HG03520 (cell line): ENCODE results near the gene TOR1B.

Experiments
- ATAC-seq: cut with Tn5 transposase; IDR thresholded peaks from one replicate; pipeline ENCODE4 v1.9.1; 2021; ENCODE audit warnings: mild to moderate bottlenecking, moderate library complexity; ENCODE audit not compliant: unreplicated experiment

Gene TOR1B

GRCh38 chr9:129839324-129840023 is 36.5 kb downstream of the TOR1B start:
- ATAC-seq: no peak

DNA sequence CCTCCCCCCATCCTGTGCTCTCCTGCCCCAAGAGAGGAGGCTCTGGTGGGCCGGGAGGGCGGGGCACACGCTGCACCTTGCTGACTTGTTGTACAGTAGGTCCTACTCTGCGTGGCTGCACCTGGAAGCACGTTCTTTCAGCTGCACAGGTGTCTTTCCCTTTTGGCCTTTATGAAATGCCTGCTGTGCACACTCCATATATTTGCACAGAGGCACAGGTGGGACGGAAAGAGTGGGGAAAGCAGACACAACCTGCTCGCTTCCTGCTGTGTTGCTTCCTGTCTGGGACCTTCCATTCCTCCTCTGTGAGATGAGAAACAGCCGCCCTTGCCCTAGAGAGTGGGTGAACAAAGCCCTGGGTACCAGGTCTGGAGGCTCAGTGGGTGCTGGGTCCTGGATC is 37.0 kb downstream of the TOR1B start:
- ATAC-seq: no peak

DNA sequence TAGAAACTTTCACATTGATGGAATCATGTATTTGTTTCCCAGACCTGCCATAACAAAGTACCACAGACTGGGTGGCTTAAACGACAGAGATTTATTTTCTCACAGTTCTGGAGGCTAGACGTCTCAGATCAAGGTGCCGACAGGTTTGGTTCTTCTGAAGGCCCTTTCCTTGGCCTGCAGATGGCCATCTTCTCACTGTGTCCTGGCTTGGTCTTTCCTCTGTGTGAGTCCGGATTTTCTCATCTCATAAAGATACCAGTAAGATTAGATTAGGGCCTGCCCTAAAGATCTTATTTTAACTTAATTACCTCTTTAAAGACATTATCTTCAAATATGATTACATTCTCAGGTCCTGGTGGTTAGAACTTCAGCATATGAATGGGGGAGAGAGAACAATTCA is 38.1 kb downstream of the TOR1B start:
- no peak for ATAC-seq

GRCh38 chr9:129845373-129845772 is 42.4 kb downstream of the TOR1B start:
- ATAC-seq: no peak

- ATAC-seq: no peak
These were observed 45.9 kb downstream of the TOR1B start for GRCh38 chr9:129848712-129849441.

GRCh38 chr9:129849901-129850300 is 46.9 kb downstream of the TOR1B start:
- ATAC-seq: no peak

DNA sequence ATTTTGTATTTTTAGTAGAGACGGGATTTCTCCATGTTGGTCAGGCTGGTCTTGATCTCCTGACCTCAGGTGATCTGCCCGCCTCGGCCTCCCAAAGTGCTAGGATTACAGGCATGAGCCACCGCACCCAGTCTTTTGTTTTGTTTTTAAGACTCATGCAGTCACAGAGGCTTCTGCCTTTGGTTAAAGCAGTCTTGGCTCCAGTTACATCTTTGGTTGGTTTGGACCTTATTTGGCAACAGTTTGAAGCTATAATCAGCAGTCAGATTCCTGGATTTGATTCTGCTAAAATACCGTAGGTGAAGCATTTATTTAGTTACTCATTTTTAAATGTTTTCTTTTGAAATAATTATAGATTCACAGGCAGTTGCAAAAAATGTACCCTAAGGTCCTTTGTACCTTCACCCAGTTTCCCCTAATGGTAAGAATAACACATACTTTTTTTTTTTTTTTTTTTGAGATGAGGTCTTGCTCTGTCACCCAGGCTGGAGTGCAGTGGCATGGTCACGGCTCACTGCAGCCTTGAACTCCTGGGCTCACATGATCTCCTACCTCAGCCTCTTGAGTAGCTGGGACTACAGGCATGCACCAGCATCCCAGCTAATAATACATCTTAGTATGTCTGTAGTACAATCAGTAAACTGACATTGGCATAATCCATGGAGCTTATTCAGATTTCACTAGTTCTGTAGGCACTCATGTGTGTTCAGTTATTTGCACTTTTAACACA is 48.0 kb downstream of the TOR1B start:
- no peak for ATAC-seq

GRCh38 chr9:129851821-129852220 is 48.8 kb downstream of the TOR1B start:
- no peak for ATAC-seq

GRCh38 chr9:129852579-129852978 is 49.6 kb downstream of the TOR1B start:
- ATAC-seq: no peak

DNA sequence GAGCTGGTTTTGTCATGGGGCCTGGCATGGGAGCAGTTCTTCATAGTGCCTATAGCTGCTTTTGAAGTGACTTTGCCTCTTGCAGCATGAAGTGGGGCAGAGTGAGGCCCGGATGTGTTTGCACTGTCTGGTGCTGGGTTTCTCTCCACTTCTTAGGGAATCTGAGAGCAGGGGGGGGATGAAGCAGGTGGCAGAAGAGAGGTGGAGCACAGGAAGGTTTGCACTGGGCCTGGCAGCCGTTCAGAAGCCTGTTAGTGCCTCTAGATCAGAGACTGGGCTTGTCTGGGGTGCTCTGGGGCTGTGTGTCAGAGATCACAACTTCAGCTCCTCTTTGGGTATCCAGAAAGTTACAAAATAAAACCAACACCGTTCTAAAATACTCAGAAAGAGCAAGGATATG is 50.6 kb downstream of the TOR1B start:
- no peak for ATAC-seq

DNA sequence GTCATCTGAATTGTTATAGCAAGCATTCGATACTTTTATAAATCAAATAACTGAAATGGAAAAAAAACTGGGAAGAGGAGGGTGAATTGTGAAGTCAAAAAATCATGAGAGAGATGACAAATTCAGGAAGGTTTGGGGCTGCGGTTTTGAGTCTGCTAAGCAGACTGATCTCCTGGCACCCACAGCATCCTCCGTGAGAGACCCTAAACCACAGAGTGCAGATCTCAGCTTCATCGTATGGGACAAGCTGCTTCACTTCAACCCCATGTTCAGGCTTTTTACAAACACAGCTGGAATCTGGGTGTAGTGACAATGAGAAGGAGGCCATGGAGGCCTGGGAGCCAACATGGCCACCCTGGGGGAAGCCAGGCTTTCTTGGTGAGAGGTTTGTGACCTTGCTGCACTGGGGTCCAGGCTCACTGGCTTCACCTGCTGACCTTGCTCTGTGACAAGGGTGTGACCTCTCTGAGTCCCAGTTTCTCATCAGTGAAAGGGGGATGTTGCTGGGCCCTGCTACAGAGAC is 51.7 kb downstream of the TOR1B start:
- no peak for ATAC-seq

DNA sequence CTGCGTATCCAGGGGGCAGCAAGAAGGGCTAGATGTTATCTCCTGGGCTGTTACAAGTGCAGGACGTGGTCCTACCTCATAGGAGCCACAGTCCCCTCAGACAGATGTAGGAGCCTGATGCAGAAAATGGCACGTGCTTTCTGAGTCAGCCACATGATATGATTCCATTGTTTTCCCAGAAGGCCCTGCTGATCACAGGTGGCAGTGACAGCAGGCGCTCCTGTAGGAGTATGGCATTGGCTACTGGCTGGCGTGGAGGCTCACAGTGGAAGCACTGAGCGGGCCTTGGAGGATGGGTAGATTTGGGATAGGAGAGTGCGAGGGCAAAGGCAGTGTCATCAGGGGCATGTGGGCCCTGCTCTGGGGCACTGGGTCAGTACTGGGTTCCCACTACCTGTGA is 54.2 kb downstream of the TOR1B start:
- no peak for ATAC-seq

DNA sequence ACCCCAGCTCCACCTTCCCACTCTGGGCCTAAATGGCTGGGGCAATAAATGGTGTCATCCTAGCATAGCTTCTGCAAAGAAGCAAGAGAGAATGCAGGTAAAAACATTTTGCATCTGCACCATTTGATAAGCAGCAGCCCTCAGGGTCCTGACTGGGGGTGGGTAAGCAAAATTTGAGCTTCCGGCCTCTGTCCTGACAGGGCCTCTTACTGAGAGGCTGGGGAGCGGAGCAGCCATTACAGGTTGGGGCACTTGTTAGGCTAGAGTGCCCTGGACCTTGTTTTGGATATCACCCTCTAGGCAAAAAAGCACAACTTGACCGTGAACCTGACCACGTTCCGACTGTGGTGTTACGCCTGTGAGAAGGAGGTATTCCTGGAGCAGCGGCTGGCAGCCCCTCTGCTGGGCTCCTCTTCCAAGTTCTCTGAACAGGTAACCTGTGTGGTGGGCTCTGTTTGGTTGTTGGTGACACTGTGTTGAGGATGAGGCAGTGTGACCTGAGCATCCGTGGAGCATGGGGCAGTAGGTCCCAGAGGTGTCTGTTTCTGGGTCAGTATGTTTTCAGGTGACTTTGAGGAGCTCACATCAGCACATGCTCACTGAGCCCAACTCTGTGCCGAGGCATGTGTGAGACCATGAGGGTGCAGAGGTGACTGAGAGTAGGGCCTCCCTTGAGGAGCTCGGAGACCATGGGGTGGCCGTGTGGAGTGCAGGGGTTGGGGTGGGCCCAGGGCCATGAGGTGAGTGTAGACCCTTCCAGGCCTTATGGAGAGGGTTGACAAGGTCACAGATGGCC is 55.4 kb downstream of the TOR1B start:
- no peak for ATAC-seq
